ENCODE results near the gene SYTL3.

SYTL3 gene

DNA sequence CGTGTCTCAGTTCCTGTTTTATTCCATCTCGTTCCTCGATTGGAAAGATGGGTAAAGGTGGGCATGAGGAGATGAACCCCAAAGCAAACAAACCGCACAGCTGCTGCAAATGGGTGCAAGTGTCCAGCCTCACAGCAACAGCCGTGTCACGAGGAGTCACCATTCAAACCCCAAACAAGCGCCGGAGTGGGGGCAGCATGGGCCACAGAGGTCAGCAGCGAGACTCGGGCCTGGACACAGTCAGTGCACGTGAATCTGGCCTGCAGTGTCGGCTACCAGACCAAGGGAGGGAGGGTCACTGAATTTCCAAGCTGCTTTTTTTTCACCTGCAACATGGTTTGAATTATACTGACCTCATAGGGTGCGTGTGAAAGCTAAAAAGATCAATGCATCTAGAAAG is 105.8 kb downstream of the SYTL3 start:
- Histone ChIP-seq H3K27ac (ENCODE audit: low read depth, low read length) (no peak overlapping the region), H3K36me3 (ENCODE audit: control insufficient read depth, low read length) (no peaks in the 10 kb centered on the region), H3K9me3 (ENCODE audit: control insufficient read depth, insufficient read depth, low read length) (no peaks in the 10 kb centered on the region), H3K27me3 (ENCODE audit: control insufficient read depth, low read length) (peaks cover 14% of the 10 kb centered on the region), H3K4me2 (ENCODE audit: low read length) (no peak overlapping the region), H3F3A (ENCODE audit: control insufficient read depth, insufficient read depth) (no peaks in the 10 kb centered on the region), H3K79me2 (ENCODE audit: control insufficient read depth, low read length) (no peaks in the 10 kb centered on the region), H3K4me1 (ENCODE audit: control insufficient read depth, low read length) (peaks cover 12% of the 10 kb centered on the region), H3K9me2 (replicated peaks; ENCODE audit: control insufficient read depth, low read length) (no peaks in the 10 kb centered on the region), H4K20me1 (ENCODE audit: control insufficient read depth, insufficient read depth, low read depth, low read length) (no peaks in the 10 kb centered on the region), H3K4me3 (ENCODE audit: low read length) (no peak overlapping the region)
- no peak for TF ChIP-seq EZH2phosphoT487 (IDR thresholded peaks at IDR 0.05; ENCODE audit: borderline replicate concordance, low read length)
- TF ChIP-seq, protein P1, sequence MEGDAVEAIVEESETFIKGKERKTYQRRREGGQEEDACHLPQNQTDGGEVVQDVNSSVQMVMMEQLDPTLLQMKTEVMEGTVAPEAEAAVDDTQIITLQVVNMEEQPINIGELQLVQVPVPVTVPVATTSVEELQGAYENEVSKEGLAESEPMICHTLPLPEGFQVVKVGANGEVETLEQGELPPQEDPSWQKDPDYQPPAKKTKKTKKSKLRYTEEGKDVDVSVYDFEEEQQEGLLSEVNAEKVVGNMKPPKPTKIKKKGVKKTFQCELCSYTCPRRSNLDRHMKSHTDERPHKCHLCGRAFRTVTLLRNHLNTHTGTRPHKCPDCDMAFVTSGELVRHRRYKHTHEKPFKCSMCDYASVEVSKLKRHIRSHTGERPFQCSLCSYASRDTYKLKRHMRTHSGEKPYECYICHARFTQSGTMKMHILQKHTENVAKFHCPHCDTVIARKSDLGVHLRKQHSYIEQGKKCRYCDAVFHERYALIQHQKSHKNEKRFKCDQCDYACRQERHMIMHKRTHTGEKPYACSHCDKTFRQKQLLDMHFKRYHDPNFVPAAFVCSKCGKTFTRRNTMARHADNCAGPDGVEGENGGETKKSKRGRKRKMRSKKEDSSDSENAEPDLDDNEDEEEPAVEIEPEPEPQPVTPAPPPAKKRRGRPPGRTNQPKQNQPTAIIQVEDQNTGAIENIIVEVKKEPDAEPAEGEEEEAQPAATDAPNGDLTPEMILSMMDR (IDR thresholded peaks at IDR 0.05; ENCODE audit: low read depth, low read length, poor library complexity, severe bottlenecking) = no peak

- Histone ChIP-seq H3K79me2 (ENCODE audit: control insufficient read depth, low read length) (no peaks in the 10 kb centered on the region), H3F3A (ENCODE audit: control insufficient read depth, insufficient read depth) (no peaks in the 10 kb centered on the region), H3K27ac (ENCODE audit: low read depth, low read length) (no peak overlapping the region), H3K4me1 (ENCODE audit: control insufficient read depth, low read length) (peaks cover 12% of the 10 kb centered on the region), H3K9me2 (replicated peaks; ENCODE audit: control insufficient read depth, low read length) (no peaks in the 10 kb centered on the region), H3K4me3 (ENCODE audit: low read length) (no peak overlapping the region), H4K20me1 (ENCODE audit: control insufficient read depth, insufficient read depth, low read depth, low read length) (no peaks in the 10 kb centered on the region), H3K27me3 (ENCODE audit: control insufficient read depth, low read length) (peaks cover 14% of the 10 kb centered on the region), H3K36me3 (ENCODE audit: control insufficient read depth, low read length) (no peaks in the 10 kb centered on the region), H3K4me2 (ENCODE audit: low read length) (no peak overlapping the region), H3K9me3 (ENCODE audit: control insufficient read depth, insufficient read depth, low read length) (no peaks in the 10 kb centered on the region)
- TF ChIP-seq, protein P1 (IDR thresholded peaks at IDR 0.05; ENCODE audit: low read depth, low read length, poor library complexity, severe bottlenecking) = no peak
- no peak for TF ChIP-seq EZH2phosphoT487 (IDR thresholded peaks at IDR 0.05; ENCODE audit: borderline replicate concordance, low read length)
These were observed 106.3 kb downstream of the SYTL3 start for GRCh38 chr6:158756126-158756525.

DNA sequence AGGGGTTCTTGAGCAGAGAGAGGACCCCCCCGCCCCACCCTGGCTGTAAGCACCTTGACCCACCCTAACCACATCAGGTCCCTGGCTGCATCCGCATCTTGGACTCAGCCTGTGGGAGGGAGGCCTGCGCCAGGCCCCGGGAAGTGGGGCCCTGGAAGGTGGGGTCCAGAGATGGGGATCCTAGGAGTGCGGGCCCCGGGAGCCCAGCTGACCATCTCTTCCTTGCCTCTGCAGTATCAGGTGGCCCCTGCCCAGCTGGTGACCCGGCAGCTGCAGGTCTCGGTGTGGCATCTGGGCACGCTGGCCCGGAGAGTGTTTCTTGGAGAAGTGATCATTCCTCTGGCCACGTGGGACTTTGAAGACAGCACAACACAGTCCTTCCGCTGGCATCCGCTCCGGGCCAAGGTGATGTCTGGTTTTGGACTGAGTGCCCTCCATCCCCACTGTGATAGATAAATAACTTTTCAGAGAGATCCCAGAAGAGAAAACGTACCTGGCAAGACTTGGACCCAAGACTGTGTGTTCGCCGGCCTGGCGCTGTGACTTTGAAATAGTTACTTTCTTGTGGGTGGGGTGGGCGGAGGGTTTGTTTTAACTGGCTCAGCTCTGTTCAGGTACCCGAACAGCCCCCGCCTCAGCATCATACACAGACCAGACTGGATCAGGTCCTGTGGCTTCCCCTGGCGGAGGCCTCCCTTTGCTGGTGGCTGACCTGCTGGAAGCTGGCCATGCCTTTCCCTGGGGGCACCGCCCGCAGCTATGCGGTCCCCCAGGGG is 107.3 kb downstream of the SYTL3 start:
- peaks cover 8% of the 10 kb centered on the region; the same call in 1 of the 2 replicates for H3K27me3 ChIP-seq (ENCODE audit: control insufficient read depth, low read length)
- peaks cover 5% of the 10 kb centered on the region for H3F3A ChIP-seq (ENCODE audit: control insufficient read depth, insufficient read depth)
- no peaks in the 10 kb centered on the region for H3K79me2 ChIP-seq (ENCODE audit: control insufficient read depth, low read length)
- H3K9me3 ChIP-seq (ENCODE audit: control insufficient read depth, insufficient read depth, low read length) = no peaks in the 10 kb centered on the region
- peaks cover 12% of the 10 kb centered on the region for H3K4me1 ChIP-seq (ENCODE audit: control insufficient read depth, low read length)
- H3K4me2 ChIP-seq (ENCODE audit: low read length) = no peak overlapping the region
- H3K27ac ChIP-seq (ENCODE audit: low read depth, low read length) = no peak overlapping the region
- H3K9me2 ChIP-seq (replicated peaks; ENCODE audit: control insufficient read depth, low read length) = no peaks in the 10 kb centered on the region
- H4K20me1 ChIP-seq (ENCODE audit: control insufficient read depth, insufficient read depth, low read depth, low read length) = no peaks in the 10 kb centered on the region
- no peak overlapping the region for H3K4me3 ChIP-seq (ENCODE audit: low read length)
- TF ChIP-seq EZH2phosphoT487 (IDR thresholded peaks at IDR 0.05; ENCODE audit: borderline replicate concordance, low read length) = no peak
- TF ChIP-seq, protein P1 (IDR thresholded peaks at IDR 0.05; ENCODE audit: low read depth, low read length, poor library complexity, severe bottlenecking) = no peak
- no peaks in the 10 kb centered on the region for H3K36me3 ChIP-seq (ENCODE audit: control insufficient read depth, low read length)

Measured in DOHH2 (cell line).